ENCODE data around the gene DZIP1L. TPM values are rescaled to one million over a fixed set of nuclear protein-coding genes. Genes with fewer than 3 reads are reported as not detected.
"Not testable (repeated sequence)": the region's sequence is repeated elsewhere in the genome, so short reads cannot be mapped to it uniquely, and the experiment has no call there.

The DZIP1L gene
- total and polyA plus RNA-seq, 2 experiments from 2014 or later: 10.6 to 19.5 TPM

- ATAC-seq: not testable (repeated sequence)
Observed at GRCh38 chr3:138085745-138086144, 29.7 kb downstream of the DZIP1L start.

GRCh38 chr3:138084196-138084595, 31.2 kb downstream of the DZIP1L start:
- Histone ChIP-seq H4K20me1 (replicated peaks; ENCODE audit: insufficient read depth) (0 out of 2 replicates have a peak, but pooled peaks cover 3% of the 10 kb centered on the region), H3K27ac (ENCODE audit: low read depth) (no peak overlapping the region), H3K4me1 (ENCODE audit: insufficient read depth) (no peaks in the 10 kb centered on the region), H3K9me2 (ENCODE audit: insufficient read depth) (no peaks in the 10 kb centered on the region), H3K79me2 (replicated peaks; ENCODE audit: insufficient read depth) (no peaks in the 10 kb centered on the region), H3K4me2 (no peak overlapping the region), H3K36me3 (ENCODE audit: insufficient read depth) (no peaks in the 10 kb centered on the region; the same call in 1 of the 2 replicates), H3K4me3 (no peak overlapping the region), H3K27me3 (ENCODE audit: insufficient read depth) (no peaks in the 10 kb centered on the region), H2AFZ (no peak overlapping the region), H3F3A (replicated peaks; ENCODE audit: low read depth) (no peaks in the 10 kb centered on the region)
- H3K9me3 Mint-ChIP-seq: no peaks in the 10 kb centered on the region
- H3K4me3 Mint-ChIP-seq: no peak overlapping the region
- H3K36me3 Mint-ChIP-seq (ENCODE audit: low read depth): peaks cover 34% of the 10 kb centered on the region
- no peak for DNase-seq (ENCODE audit: low spot score)
- TF ChIP-seq ZNF462 (CRISPR knock-in tag; IDR thresholded peaks at IDR 0.05) (no peak), CTCF (conservative IDR thresholded peaks at IDR 0.05; ENCODE audit: low read depth in 2 of 2) (no peak)
- no peak overlapping the region for H3K27ac Mint-ChIP-seq
- ATAC-seq: no peak
- no peaks in the 10 kb centered on the region for H3K27me3 Mint-ChIP-seq (ENCODE audit: insufficient read depth, low read depth, poor library complexity)
- no peaks in the 10 kb centered on the region; the same call in 2 of the 3 replicates for H3K4me1 Mint-ChIP-seq

More at GRCh38 chr3:138085745-138086144, 29.7 kb downstream of the DZIP1L start:
- H2AFZ ChIP-seq; H3K36me3 ChIP-seq (ENCODE audit: insufficient read depth); H3F3A ChIP-seq (replicated peaks; ENCODE audit: low read depth); H3K27me3 Mint-ChIP-seq (ENCODE audit: insufficient read depth, low read depth, poor library complexity); H3K27ac ChIP-seq (ENCODE audit: low read depth); H3K27me3 ChIP-seq (ENCODE audit: insufficient read depth); H3K9me2 ChIP-seq (ENCODE audit: insufficient read depth); H3K4me3 Mint-ChIP-seq; H3K4me3 ChIP-seq; H3K79me2 ChIP-seq (replicated peaks; ENCODE audit: insufficient read depth); DNase-seq (ENCODE audit: low spot score); H3K4me2 ChIP-seq; H3K27ac Mint-ChIP-seq; H3K4me1 Mint-ChIP-seq; H4K20me1 ChIP-seq (replicated peaks; ENCODE audit: insufficient read depth); H3K9me3 Mint-ChIP-seq; H3K4me1 ChIP-seq (ENCODE audit: insufficient read depth): not testable (repeated sequence)
- H3K36me3 Mint-ChIP-seq (ENCODE audit: low read depth): peaks cover 34% of the 10 kb centered on the region

Data from GM23338 (cell line).